Duodenal mucosa (tissue), 2 donors: Measurements from ENCODE around the gene DCTD.

Experiments used
- H3K27ac ChIP-seq: one replicate; pipeline ENCODE4 v1.7.0; 2013; ENCODE audit warnings: low read depth, low read length
- H3K27me3 ChIP-seq, 2 donors: one replicate each; pipeline ENCODE4 v1.7.0; 2013; ENCODE audit warnings: low read length in 2 of 2, control low read depth in 1 of 2; ENCODE audit not compliant: insufficient read depth in 2 of 2, control insufficient read depth in 1 of 2
- H3K36me3 ChIP-seq, 2 donors: one replicate each; pipeline ENCODE4 v1.7.0; 2013; ENCODE audit warnings: low read length in 2 of 2, control low read depth in 1 of 2; ENCODE audit not compliant: insufficient read depth in 2 of 2, control insufficient read depth in 1 of 2
- H3K4me1 ChIP-seq, 2 donors: one replicate each; pipeline ENCODE4 v1.7.0; 2013; ENCODE audit warnings: low read length in 2 of 2, control low read depth in 1 of 2; ENCODE audit not compliant: insufficient read depth in 2 of 2, control insufficient read depth in 1 of 2
- H3K4me3 ChIP-seq, 2 donors: one replicate each; pipeline ENCODE4 v1.7.0; 2013; ENCODE audit warnings: low read length in 2 of 2, low read depth in 1 of 2
- H3K9ac ChIP-seq, 2 donors: one replicate each; pipeline ENCODE4 v1.7.0; 2013; ENCODE audit warnings: low read length in 2 of 2, low read depth in 1 of 2
- H3K9me3 ChIP-seq, 2 donors: one replicate each; pipeline ENCODE4 v1.7.0; 2013; ENCODE audit warnings: low read length in 2 of 2, control low read depth in 1 of 2; ENCODE audit not compliant: control insufficient read depth in 1 of 2

Gene DCTD

GRCh38 chr4:182874797-182875345 is 42.3 kb downstream of the DCTD start:
- H3K36me3 ChIP-seq: no peaks in the 10 kb centered on the region
- H3K4me3 ChIP-seq: no peak overlapping the region
- H3K9ac ChIP-seq: no peak overlapping the region
- no peaks in the 10 kb centered on the region for H3K27me3 ChIP-seq
- no peak overlapping the region for H3K27ac ChIP-seq
- H3K9me3 ChIP-seq: no peaks in the 10 kb centered on the region
- peaks cover under 1 to 5% of the 10 kb centered on the region in 2 donors for H3K4me1 ChIP-seq

GRCh38 chr4:182874304-182874751 is 42.9 kb downstream of the DCTD start:
- H3K4me3 ChIP-seq: no peak overlapping the region
- peaks cover 0 to 4% of the 10 kb centered on the region in 2 donors for H3K4me1 ChIP-seq
- H3K36me3 ChIP-seq: no peaks in the 10 kb centered on the region
- H3K9ac ChIP-seq: no peak overlapping the region
- H3K27ac ChIP-seq: no peak overlapping the region
- H3K27me3 ChIP-seq: no peaks in the 10 kb centered on the region
- no peaks in the 10 kb centered on the region for H3K9me3 ChIP-seq

GRCh38 chr4:182873726-182874125 is 43.5 kb downstream of the DCTD start:
- H3K4me3 ChIP-seq: no peak overlapping the region
- no peaks in the 10 kb centered on the region for H3K27me3 ChIP-seq
- no peak overlapping the region for H3K27ac ChIP-seq
- no peaks in the 10 kb centered on the region for H3K4me1 ChIP-seq
- H3K9me3 ChIP-seq: no peaks in the 10 kb centered on the region
- H3K9ac ChIP-seq: no peak overlapping the region
- no peaks in the 10 kb centered on the region for H3K36me3 ChIP-seq

GRCh38 chr4:182873289-182873688 is 43.9 kb downstream of the DCTD start:
- H3K27me3 ChIP-seq: no peaks in the 10 kb centered on the region
- no peak overlapping the region for H3K9ac ChIP-seq
- no peaks in the 10 kb centered on the region for H3K4me1 ChIP-seq
- no peaks in the 10 kb centered on the region for H3K9me3 ChIP-seq
- H3K27ac ChIP-seq: no peak overlapping the region
- no peak overlapping the region for H3K4me3 ChIP-seq
- no peaks in the 10 kb centered on the region for H3K36me3 ChIP-seq

- Histone ChIP-seq H3K27me3 (no peaks in the 10 kb centered on the region), H3K9ac (no peak overlapping the region), H3K36me3 (no peaks in the 10 kb centered on the region), H3K4me3 (no peak overlapping the region), H3K9me3 (no peaks in the 10 kb centered on the region), H3K4me1 (no peaks in the 10 kb centered on the region), H3K27ac (no peak overlapping the region)
Measured at GRCh38 chr4:182872886-182873285, 44.3 kb downstream of the DCTD start.

- H3K27ac ChIP-seq: no peak overlapping the region
- H3K9me3 ChIP-seq: no peaks in the 10 kb centered on the region
- H3K27me3 ChIP-seq: no peaks in the 10 kb centered on the region
- H3K4me3 ChIP-seq: no peak overlapping the region
- H3K4me1 ChIP-seq: no peaks in the 10 kb centered on the region
- H3K36me3 ChIP-seq: no peaks in the 10 kb centered on the region
- no peak overlapping the region for H3K9ac ChIP-seq
Measured at GRCh38 chr4:182871616-182872015, 45.6 kb downstream of the DCTD start.

GRCh38 chr4:182869697-182870096 is 47.5 kb downstream of the DCTD start:
- H3K9ac ChIP-seq: no peak overlapping the region

GRCh38 chr4:182866746-182867145 is 50.4 kb downstream of the DCTD start:
- Histone ChIP-seq H3K27me3 (no peaks in the 10 kb centered on the region), H3K36me3 (no peaks in the 10 kb centered on the region), H3K4me3 (no peak overlapping the region), H3K9ac (no peak overlapping the region), H3K4me1 (peaks cover 8 to 12% of the 10 kb centered on the region in 2 donors), H3K27ac (no peak overlapping the region), H3K9me3 (no peaks in the 10 kb centered on the region)

More at GRCh38 chr4:182869697-182870096, 47.5 kb downstream of the DCTD start:
- Histone ChIP-seq H3K9me3 (no peaks in the 10 kb centered on the region), H3K27me3 (no peaks in the 10 kb centered on the region), H3K27ac (no peak overlapping the region), H3K4me1 (no peaks in the 10 kb centered on the region), H3K36me3 (no peaks in the 10 kb centered on the region), H3K4me3 (no peak overlapping the region)

- no peaks in the 10 kb centered on the region for H3K36me3 ChIP-seq
- no peak overlapping the region for H3K27ac ChIP-seq
- H3K9ac ChIP-seq: no peak overlapping the region
- H3K9me3 ChIP-seq: no peaks in the 10 kb centered on the region
- peaks cover 8 to 12% of the 10 kb centered on the region in 2 donors for H3K4me1 ChIP-seq
- no peak overlapping the region for H3K4me3 ChIP-seq
- no peaks in the 10 kb centered on the region for H3K27me3 ChIP-seq
Measured at GRCh38 chr4:182863501-182863900, 53.7 kb downstream of the DCTD start.

- H3K4me3 ChIP-seq: no peak overlapping the region
- H3K4me1 ChIP-seq: peaks cover 8 to 12% of the 10 kb centered on the region in 2 donors
- H3K36me3 ChIP-seq: no peaks in the 10 kb centered on the region
- H3K27ac ChIP-seq: no peak overlapping the region
- H3K9me3 ChIP-seq: no peaks in the 10 kb centered on the region
- no peaks in the 10 kb centered on the region for H3K27me3 ChIP-seq
- H3K9ac ChIP-seq: no peak overlapping the region
Measured at GRCh38 chr4:182862921-182863320, 54.3 kb downstream of the DCTD start.
